ENCODE data around the gene EFNA1. TPM values are rescaled to one million over a fixed set of nuclear protein-coding genes. Genes with fewer than 3 reads are reported as not detected.

The EFNA1 gene
- total and polyA plus RNA-seq, 2 of the 4 experiments (the other 2 are of a cell fraction), result 0.90 to 1.6 TPM

DNA sequence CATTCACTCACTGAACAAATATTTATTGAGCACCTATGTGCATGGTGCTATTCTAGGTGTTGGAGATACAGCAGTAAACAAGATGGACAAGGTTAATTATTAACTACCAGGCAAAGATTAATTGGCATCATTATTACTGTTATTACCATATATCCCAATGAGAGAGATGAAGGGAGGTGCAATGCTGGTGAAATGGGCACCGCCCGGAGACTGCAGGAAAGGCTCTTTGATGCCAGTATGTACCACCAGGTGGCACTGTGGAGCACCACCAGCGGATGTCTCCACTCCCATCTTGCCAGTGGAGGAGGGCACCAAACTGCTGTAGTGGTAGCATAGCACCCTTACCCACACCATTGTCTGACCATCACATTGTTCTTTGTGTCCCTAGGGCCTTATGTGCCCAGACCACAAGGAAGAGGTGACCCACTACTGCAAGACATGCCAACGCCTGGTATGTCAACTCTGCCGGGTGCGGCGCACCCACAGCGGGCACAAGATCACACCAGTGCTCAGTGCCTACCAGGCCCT, 48.9 kb downstream of the EFNA1 start (continued):
- TF ChIP-seq POLR2A (IDR thresholded peaks at IDR 0.05; ENCODE audit: low read depth, low read length), result no peak

DNA sequence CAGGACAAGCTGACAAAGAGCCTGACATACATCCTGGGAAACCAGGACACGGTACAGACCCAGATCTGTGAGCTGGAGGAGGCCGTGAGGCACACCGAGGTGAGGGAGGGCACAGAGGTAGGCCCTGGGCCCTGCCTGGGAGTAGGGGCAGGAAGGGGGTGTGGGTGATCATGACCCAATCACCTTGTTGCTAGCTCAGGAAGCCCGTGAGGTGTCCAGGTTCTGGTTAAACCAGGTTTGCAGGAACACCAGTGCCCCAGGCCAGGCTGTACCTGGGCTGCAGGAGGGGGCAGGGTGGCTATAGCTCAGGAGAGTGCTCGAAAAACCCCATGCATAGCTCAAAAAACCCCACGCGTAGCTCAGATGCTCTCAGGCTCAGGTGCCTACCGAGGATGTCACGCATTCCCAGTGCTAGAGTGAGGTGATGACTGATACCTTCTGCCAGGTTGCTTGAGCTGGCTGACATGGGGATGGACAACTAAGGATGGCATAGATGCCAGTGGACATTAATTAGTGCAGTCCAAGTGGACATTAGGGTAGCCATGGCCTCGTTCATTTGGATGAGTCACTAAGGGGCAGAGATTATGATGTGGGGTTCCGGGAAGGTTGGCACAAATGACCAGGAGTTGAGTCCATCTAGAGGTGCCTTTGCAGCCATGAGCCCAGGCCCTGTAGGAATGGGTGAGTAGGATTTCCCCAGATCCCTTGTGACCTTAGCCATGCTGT, 49.7 kb downstream of the EFNA1 start:
- no peak overlapping the region for H3K27ac ChIP-seq (ENCODE audit: insufficient read depth, low read length)
- H2BK15ac ChIP-seq (ENCODE audit: low read depth, low read length), result no peak overlapping the region
- H3K23ac ChIP-seq (ENCODE audit: low read depth, low read length), result no peak overlapping the region
- no peak overlapping the region for H2BK5ac ChIP-seq (ENCODE audit: low read depth, low read length, poor library complexity, severe bottlenecking)
- intact Hi-C loops (cut with micrococcal nuclease) (loop anchor here (10.0 kb wide), 2 partner anchors 203 to 417 kb away; partner anchors contain the start of genes CKS1B and SHC1), dilution Hi-C loops (cut with HindIII; ENCODE audit: low sequenced_read_pairs, unreplicated experiment) (no loop called here), in situ Hi-C loops (cut with MboI; ENCODE audit: low sequenced_read_pairs) (no loop called here)
- H3K79me1 ChIP-seq (ENCODE audit: low read depth in 1 of 2, low read length in 2 of 2), result peaks cover 0 to 32% of the 10 kb centered on the region in 2 experiments; a peak in 3 of 4 replicates
- H3K14ac ChIP-seq (replicated peaks; ENCODE audit: low read depth, low read length), result no peak overlapping the region
- peaks cover 37% of the 10 kb centered on the region for H3K36me3 ChIP-seq (ENCODE audit: control insufficient read depth, insufficient read depth, low read length)
- H3K9me3 ChIP-seq (ENCODE audit: control insufficient read depth, insufficient read depth, low read length), result no peaks in the 10 kb centered on the region
- H2BK120ac ChIP-seq (ENCODE audit: low read depth, low read length), result no peak overlapping the region
- peaks cover 2% of the 10 kb centered on the region; the same call in 1 of the 2 replicates for H3K9me1 ChIP-seq (ENCODE audit: insufficient read depth, low read length)
- H3K56ac ChIP-seq (ENCODE audit: extremely low read depth, insufficient read depth, low read length), result no peak overlapping the region
- no peaks in the 10 kb centered on the region; the same call in none of the 2 replicates for H3K4me1 ChIP-seq (ENCODE audit: control insufficient read depth, insufficient read depth, low read length)
- no peak overlapping the region for H3K4me2 ChIP-seq (ENCODE audit: low read depth, low read length)
- no peaks in the 10 kb centered on the region for H3K27me3 ChIP-seq (ENCODE audit: control insufficient read depth, insufficient read depth, low read length)
- no peak overlapping the region for H2BK20ac ChIP-seq (ENCODE audit: low read depth, low read length)
- H3K18ac ChIP-seq (ENCODE audit: low read depth, low read length), result no peak overlapping the region
- no peak overlapping the region for H3K9ac ChIP-seq (ENCODE audit: low read depth, low read length)
- ChIA-PET CTCF (interaction anchor here (0.9 to 1.7 kb wide), 3 partner anchors 10 to 17 kb away, joined by 3 to 5 read pairs (median 4); no protein-coding TSS in a partner anchor), POLR2A (ENCODE audit: unreplicated experiment) (no interaction called here)
- no TSS peak for BruUV-seq (replicated peaks)
- no peak overlapping the region for H2AK9ac ChIP-seq (replicated peaks; ENCODE audit: low read depth, low read length, poor library complexity)
- ATAC-seq (ENCODE audit: low read depth), result no peak
- peak overlapping the region; percentile 81; the same call in 1 of the 2 replicates for H2AK5ac ChIP-seq (ENCODE audit: low read depth, low read length)
- no peak overlapping the region for H4K8ac ChIP-seq (ENCODE audit: low read depth in 2 of 2, low read length in 2 of 2)
- no peak overlapping the region for H3K4ac ChIP-seq (ENCODE audit: low read depth, low read length)
- no peak overlapping the region for H3K4me3 ChIP-seq (ENCODE audit: insufficient read depth, low read depth, low read length)
- DNase-seq, result no peak
- H2AFZ ChIP-seq (replicated peaks; ENCODE audit: low read length, poor library complexity), result no peak overlapping the region
- no peaks in the 10 kb centered on the region for H4K20me1 ChIP-seq (ENCODE audit: insufficient read depth, low read length)
- H4K5ac ChIP-seq (ENCODE audit: low read depth, low read length), result no peak overlapping the region
- WGBS, 2 experiments (ENCODE audit: extremely low coverage in 2 of 2, insufficient read length in 1 of 2), result 85% methylated on average over 8 of the region's 11 CpGs; no CpG with 5 or more reads in 1 of the 2 experiments
- TF ChIP-seq RAD21 (IDR thresholded peaks at IDR 0.05; ENCODE audit: low read length), result no peak
- no peak for TF ChIP-seq USF2 (IDR thresholded peaks at IDR 0.05; ENCODE audit: low read depth, low read length)
- no peak for TF ChIP-seq FOS (IDR thresholded peaks at IDR 0.05; ENCODE audit: low read depth, low read length)
- no peak for TF ChIP-seq RCOR1 (IDR thresholded peaks at IDR 0.05; ENCODE audit: insufficient replicate concordance, low read length)
- TF ChIP-seq BHLHE40 (IDR thresholded peaks at IDR 0.05; ENCODE audit: low read depth, low read length), result no peak
- no peak for TF ChIP-seq CTCF (conservative IDR thresholded peaks at IDR 0.05; ENCODE audit: low read depth, low read length)
- TF ChIP-seq ELK1 (IDR thresholded peaks at IDR 0.05; ENCODE audit: borderline replicate concordance, low read depth, low read length), result no peak
- no peak overlapping the region for H4K91ac ChIP-seq (ENCODE audit: insufficient read depth, low read depth, low read length)
